AG04450 (cell line): Measurements from ENCODE around the gene HOXB2. TPM values are rescaled to one million over a fixed set of nuclear protein-coding genes. Genes with fewer than 3 reads are reported as not detected.

Experiments
- CTCF ChIA-PET: fragments of 300-600, 350-600 bp; formaldehyde crosslinking; extraction: SDS; loops from one replicate; lab custom pipeline; 2022; ENCODE audit warnings: antibody characterized with exemption, inconsistent platforms; lab: Charles Lee
- POLR2A ChIA-PET: fragments of 350-600 bp; formaldehyde crosslinking; extraction: SDS; loops from one replicate; lab custom pipeline; 2021; ENCODE audit warnings: antibody characterized with exemption, inconsistent platforms; lab: Yijun Ruan, JAX
- DNase-seq: peaks from one replicate; pipeline ENCODE4 v3.0.0-alpha.2; 2011; ENCODE audit warnings: low read depth, low spot score
- H3K27ac ChIP-seq: one replicate; pipeline ENCODE4 v1.5.1; 2012; ENCODE audit warnings: low read depth, low read length, control low read depth
- H3K27me3 ChIP-seq: one replicate; pipeline ENCODE4 v1.6.0; 2012; ENCODE audit warnings: low read length; ENCODE audit not compliant: control insufficient read depth, insufficient read depth
- H3K4me3 ChIP-seq: 2 replicates; pipeline ENCODE4 v1.5.1; 2011; ENCODE audit warnings: mild to moderate bottlenecking, low read depth, low read length, control low read depth
- H3K9me3 ChIP-seq: 2 replicates; pipeline ENCODE4 v1.5.1; 2012; ENCODE audit warnings: low read length; ENCODE audit not compliant: control insufficient read depth, insufficient read depth
- polyA plus RNA-seq: library from polyadenylated mRNA; depleted of rRNA; stranded (reverse); fragments of >200 nt; gene quantifications from 2 replicates; pipeline ENCODE4 v1.2.3, GENCODE V29; 2011
- TF ChIP-seq, protein P1 (sequence below): IDR thresholded peaks from 2 replicates; pipeline ENCODE4 v1.5.1; 2011; ENCODE audit warnings: low read depth, low read length, control low read depth, inconsistent platforms

Gene HOXB2
- polyA plus RNA-seq, 1 experiment, result 16.3 TPM

DNA sequence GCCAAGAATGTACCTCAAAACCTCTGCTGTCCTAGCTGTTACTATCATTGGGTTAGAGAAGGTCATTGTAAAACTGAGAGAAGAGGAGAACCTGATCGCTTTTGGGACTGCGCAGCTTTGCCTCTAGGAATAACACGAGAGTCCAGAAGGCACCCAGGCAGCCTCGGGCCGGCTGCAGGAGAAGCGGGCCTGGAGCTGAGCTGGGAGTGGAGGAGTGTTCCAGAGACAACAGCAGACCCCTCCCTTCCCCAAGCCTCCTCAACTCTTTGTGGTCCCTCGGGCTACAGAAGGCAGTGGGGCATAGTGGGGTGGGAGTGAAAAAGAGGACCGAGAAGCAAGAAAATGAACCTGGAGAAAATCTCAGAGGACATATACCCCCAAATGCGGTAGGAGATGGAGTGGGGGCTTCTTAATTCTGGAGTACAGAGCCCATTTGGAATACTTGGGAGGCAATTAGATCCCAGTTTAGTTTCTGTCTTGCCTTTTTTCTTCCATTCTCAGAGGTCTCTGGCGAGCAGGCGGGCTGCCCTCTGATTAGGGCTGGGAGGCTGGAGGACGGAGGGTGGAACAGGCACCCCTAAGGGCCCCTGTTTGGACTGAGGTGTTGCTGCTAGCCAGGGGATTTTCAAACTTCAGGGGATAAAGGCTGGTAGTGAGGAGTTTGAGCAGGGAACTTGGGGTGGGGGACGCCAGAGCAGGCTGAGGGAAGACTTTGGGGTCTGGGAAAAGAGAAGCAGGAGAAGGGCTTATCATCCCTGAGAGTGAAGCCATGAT lies 13.3 kb upstream of the HOXB2 start:
- H3K27ac ChIP-seq, result peak overlapping the region; percentile 88
- no peaks in the 10 kb centered on the region; the same call in 1 of the 2 replicates for H3K9me3 ChIP-seq
- no peak for DNase-seq
- TF ChIP-seq, protein P1, sequence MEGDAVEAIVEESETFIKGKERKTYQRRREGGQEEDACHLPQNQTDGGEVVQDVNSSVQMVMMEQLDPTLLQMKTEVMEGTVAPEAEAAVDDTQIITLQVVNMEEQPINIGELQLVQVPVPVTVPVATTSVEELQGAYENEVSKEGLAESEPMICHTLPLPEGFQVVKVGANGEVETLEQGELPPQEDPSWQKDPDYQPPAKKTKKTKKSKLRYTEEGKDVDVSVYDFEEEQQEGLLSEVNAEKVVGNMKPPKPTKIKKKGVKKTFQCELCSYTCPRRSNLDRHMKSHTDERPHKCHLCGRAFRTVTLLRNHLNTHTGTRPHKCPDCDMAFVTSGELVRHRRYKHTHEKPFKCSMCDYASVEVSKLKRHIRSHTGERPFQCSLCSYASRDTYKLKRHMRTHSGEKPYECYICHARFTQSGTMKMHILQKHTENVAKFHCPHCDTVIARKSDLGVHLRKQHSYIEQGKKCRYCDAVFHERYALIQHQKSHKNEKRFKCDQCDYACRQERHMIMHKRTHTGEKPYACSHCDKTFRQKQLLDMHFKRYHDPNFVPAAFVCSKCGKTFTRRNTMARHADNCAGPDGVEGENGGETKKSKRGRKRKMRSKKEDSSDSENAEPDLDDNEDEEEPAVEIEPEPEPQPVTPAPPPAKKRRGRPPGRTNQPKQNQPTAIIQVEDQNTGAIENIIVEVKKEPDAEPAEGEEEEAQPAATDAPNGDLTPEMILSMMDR, result no peak
- peak overlapping the region; percentile 54 for H3K4me3 ChIP-seq
- CTCF ChIA-PET, result interaction anchor here (0.6 to 0.9 kb wide), 2 partner anchors 35 to 66 kb away, joined by 3 read pairs; partner anchors contain the start of gene HOXB5
- POLR2A ChIA-PET, result interaction anchor here (0.6 to 4.9 kb wide), 6 partner anchors 9 to 75 kb away, joined by 3 to 40 read pairs (median 7); partner anchors contain the start of gene HOXB3
- no peaks in the 10 kb centered on the region for H3K27me3 ChIP-seq

DNA sequence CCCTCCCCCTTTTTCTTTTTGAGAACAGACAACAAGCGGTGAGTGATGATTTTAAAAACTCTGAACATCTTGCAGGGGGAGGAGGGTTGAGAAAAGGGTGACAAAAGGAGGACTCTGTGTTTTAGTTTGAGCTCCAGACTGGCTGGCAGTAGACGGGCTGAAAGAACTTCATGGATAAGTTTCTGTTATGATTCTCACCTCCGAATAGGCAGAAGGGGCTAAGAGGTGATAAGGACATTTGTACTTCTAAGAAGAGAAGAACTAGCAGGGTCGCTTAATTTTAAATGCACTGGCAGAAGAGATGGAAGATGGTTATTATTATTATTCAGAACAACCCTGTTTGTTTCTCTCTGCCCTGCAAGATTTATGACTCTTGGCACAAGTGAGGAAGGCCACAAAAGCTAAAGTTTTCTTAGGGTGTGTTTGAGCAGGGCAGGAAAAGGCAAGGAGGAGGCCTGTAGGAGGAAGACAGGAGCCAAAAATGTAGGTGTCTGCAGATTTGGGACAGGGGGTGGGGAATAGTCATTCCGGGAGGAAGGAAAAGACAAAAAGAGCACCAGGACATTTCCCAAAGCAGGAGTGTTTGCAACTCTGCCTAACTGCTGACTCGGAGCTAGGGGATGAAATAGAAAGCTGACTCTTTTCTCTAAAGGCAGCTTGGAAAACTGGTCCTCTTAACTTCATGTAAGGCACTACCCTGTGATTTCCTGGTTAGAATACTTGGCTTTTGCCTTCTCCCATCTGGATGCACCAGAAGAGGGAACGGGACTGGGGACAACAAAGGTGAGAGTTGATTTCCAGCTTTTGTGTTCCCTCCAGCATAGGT lies 11.9 kb upstream of the HOXB2 start:
- Histone ChIP-seq H3K4me3 (peak overlapping the region; percentile 56), H3K9me3 (no peaks in the 10 kb centered on the region; the same call in 1 of the 2 replicates), H3K27ac (peak overlapping the region; percentile 88), H3K27me3 (no peaks in the 10 kb centered on the region)
- ChIA-PET POLR2A (interaction anchor here (0.6 to 4.9 kb wide), 9 partner anchors 8 to 73 kb away, joined by 3 to 40 read pairs (median 4); no protein-coding TSS in a partner anchor), CTCF (interaction anchor here (0.7 to 1.2 kb wide), 3 partner anchors 64 to 539 kb away, joined by 3 read pairs; no protein-coding TSS in a partner anchor)
- TF ChIP-seq, protein P1, result no peak
- DNase-seq, result no peak

DNA sequence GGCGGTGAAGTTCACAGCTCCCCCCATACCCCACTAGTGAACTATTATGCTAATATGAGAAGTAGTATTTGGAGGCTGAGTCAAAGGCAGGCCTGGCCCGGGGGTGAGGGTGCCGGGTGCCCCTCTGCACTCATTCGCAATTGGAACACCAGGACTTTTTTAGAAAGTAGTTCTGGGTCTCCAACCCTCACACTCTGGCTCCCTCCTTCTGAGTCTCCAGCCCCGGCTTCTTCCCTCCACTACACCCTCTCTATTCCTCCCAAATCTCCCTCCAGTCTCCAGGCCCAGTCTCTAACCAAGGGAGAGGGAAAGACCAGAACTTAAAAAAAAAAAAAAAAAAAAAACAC lies 11.3 kb upstream of the HOXB2 start:
- no peaks in the 10 kb centered on the region for H3K27me3 ChIP-seq
- CTCF ChIA-PET, result interaction anchor here (0.5 to 1.8 kb wide), 3 partner anchors 37 to 538 kb away, joined by 3 to 8 read pairs (median 4); partner anchors contain the start of gene HOXB5
- no peak for DNase-seq
- POLR2A ChIA-PET, result interaction anchor here (0.7 to 4.9 kb wide), 11 partner anchors 7 to 69 kb away, joined by 3 to 40 read pairs (median 4); no protein-coding TSS in a partner anchor
- no peaks in the 10 kb centered on the region; the same call in 1 of the 2 replicates for H3K9me3 ChIP-seq
- H3K27ac ChIP-seq, result peak overlapping the region; percentile 88
- TF ChIP-seq, protein P1, result no peak
- H3K4me3 ChIP-seq, result peak overlapping the region; percentile 56

DNA sequence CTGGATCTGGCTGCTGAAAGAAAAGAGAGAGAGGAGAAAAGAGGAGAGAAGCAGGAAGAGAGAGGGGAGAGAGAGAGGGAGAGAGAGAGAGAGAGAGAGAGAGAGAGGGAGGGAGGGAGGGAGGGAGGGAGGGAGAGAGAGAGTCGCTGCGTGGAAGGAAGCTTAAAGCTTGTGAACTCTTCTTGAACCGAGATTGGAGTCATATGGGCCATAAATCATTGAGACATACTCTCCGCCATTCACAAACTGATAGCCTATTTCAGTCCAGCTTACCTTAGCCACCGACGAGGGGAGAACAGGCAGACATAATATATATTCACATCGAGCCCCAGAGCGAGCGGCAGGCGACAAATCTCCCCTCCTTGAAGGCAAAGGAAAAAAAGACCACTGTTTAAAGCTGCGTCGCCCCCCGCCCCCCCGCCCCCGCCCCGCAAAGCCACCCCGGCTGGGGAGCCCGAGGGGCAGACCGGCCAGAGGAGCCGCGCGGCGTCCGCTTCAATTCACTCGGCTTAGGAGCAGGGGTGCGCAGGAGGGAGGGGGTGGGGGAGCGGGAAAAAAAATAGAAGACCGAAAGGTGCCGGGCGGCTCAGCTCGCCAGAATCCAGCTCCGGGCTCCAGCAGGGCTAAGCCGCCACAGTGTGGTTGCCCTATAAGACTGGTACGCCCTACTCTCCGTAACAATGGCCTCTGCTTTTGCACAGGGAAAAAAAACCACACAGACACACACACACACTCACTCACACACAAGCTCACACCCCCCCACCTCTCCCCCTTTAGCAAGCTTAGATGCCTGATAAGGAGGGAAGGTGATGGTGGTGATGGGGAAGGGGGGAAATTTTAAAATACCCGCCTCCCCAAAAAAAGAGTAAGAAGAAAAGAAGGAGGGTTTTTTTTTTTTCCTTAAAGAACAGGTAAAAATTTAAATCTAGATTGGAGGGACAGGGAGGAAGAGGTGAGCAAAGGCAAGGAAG lies 10.6 kb upstream of the HOXB2 start:
- H3K27me3 ChIP-seq, result no peaks in the 10 kb centered on the region
- ChIA-PET CTCF (interaction anchor here (0.5 to 1.8 kb wide), 4 partner anchors 38 to 538 kb away, joined by 3 to 8 read pairs (median 5); partner anchors contain the start of gene HOXB5), POLR2A (interaction anchor here (0.7 to 4.9 kb wide), 9 partner anchors 7 to 72 kb away, joined by 3 to 40 read pairs (median 4); no protein-coding TSS in a partner anchor)
- TF ChIP-seq, protein P1, result no peak
- H3K9me3 ChIP-seq, result no peaks in the 10 kb centered on the region; the same call in 1 of the 2 replicates
- peak overlapping the region; percentile 90 for H3K27ac ChIP-seq
- DNase-seq, result peak; percentile 94
- H3K4me3 ChIP-seq, result peak overlapping the region; percentile 63
